ENCODE results near the gene NACAD. TPM values are rescaled to one million over a fixed set of nuclear protein-coding genes. Genes with fewer than 3 reads are reported as not detected.

NACAD gene
- total and polyA plus RNA-seq, 2 experiments from 2014 or later = 1.4 to 3.9 TPM

GRCh38 chr7:45100761-45101480 is 12.2 kb upstream of the NACAD start:
- no peak overlapping the region for H3K27ac ChIP-seq
- no peaks in the 10 kb centered on the region for H3K36me3 ChIP-seq (replicated peaks; ENCODE audit: insufficient read depth, low read depth)
- no peaks in the 10 kb centered on the region for H3K9me3 ChIP-seq (ENCODE audit: low read depth)
- no peaks in the 10 kb centered on the region for H3K4me1 ChIP-seq (ENCODE audit: insufficient read depth)
- no peaks in the 10 kb centered on the region for H4K20me1 ChIP-seq (ENCODE audit: insufficient read depth, poor library complexity, severe bottlenecking)
- DNase-seq (ENCODE audit: low spot score) = no peak
- WGBS (ENCODE audit: low lambda C conversion rate, missing lambda C conversion rate) = over 99% methylated on average over 12 of the region's 13 CpGs
- H3K9me2 ChIP-seq (replicated peaks; ENCODE audit: insufficient read depth) = no peaks in the 10 kb centered on the region
- no peak overlapping the region for H2AFZ ChIP-seq
- H3K4me3 ChIP-seq = no peak overlapping the region
- H3K4me2 ChIP-seq = no peak overlapping the region
- peaks cover 3% of the 10 kb centered on the region for H3K79me2 ChIP-seq
- TF ChIP-seq EZH2phosphoT487 (IDR thresholded peaks at IDR 0.05; ENCODE audit: low read depth, severe bottlenecking, unreplicated experiment) (no peak), EZH2 (IDR thresholded peaks at IDR 0.05; ENCODE audit: borderline replicate concordance) (no peak), CTCF (IDR thresholded peaks at IDR 0.05; ENCODE audit: poor library complexity) (no peak)
- no peaks in the 10 kb centered on the region for H3K27me3 ChIP-seq

DNA sequence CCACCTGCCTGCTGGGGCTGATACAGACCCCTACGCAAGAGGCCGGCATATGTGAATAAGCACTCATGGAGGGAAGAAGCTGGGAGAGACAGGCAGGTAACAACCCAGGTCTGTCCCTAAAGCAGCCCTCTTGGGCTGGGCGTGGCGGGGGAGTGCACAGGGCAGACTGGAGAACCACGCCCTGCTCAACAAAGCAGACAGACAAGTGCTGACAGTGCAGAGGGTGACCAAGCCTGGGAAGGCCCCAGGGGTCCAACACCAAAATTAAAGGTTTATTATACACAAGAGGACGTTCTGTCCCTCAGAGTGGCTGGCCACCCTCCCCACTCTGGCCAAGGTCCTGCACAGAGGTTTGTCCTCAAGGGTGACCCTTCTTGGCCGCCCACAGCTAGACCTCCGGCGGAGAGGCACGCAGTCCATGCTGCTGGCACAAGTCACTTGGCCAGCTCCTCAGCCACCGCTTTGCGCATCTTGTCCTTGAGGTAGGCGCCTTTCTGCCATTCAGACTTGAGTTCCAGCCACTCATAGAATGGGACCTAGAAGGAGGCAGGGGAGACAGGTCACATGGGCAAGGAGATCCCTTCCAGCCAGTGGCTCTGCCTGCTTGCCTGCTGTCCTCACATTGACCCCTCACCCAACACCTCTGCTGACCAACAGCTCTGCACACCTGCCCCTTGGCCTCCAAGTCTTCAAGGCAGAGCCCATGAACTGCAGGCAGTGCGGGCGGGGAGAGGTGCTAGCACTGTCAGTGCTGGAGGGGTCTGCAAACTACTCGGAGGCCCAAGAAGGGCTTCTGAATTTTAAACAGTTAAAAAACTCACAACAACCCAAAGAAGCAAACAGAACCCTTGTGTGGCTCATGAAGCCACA is 11.4 kb upstream of the NACAD start:
- Histone ChIP-seq H3K9me3 (ENCODE audit: low read depth) (no peaks in the 10 kb centered on the region), H3K27me3 (no peaks in the 10 kb centered on the region), H3K36me3 (replicated peaks; ENCODE audit: insufficient read depth, low read depth) (no peaks in the 10 kb centered on the region), H3K27ac (no peak overlapping the region), H4K20me1 (ENCODE audit: insufficient read depth, poor library complexity, severe bottlenecking) (no peaks in the 10 kb centered on the region), H3K79me2 (no peaks in the 10 kb centered on the region), H3K4me1 (ENCODE audit: insufficient read depth) (no peaks in the 10 kb centered on the region), H3K9me2 (replicated peaks; ENCODE audit: insufficient read depth) (no peaks in the 10 kb centered on the region), H3K4me3 (no peak overlapping the region), H2AFZ (no peak overlapping the region), H3K4me2 (no peak overlapping the region)
- 99% methylated on average over 16 of the region's 16 CpGs for WGBS (ENCODE audit: low lambda C conversion rate, missing lambda C conversion rate)
- no peak for TF ChIP-seq EZH2phosphoT487 (IDR thresholded peaks at IDR 0.05; ENCODE audit: low read depth, severe bottlenecking, unreplicated experiment)
- TF ChIP-seq CTCF (IDR thresholded peaks at IDR 0.05; ENCODE audit: poor library complexity) = no peak
- TF ChIP-seq EZH2 (IDR thresholded peaks at IDR 0.05; ENCODE audit: borderline replicate concordance) = no peak
- no peak for DNase-seq (ENCODE audit: low spot score)

DNA sequence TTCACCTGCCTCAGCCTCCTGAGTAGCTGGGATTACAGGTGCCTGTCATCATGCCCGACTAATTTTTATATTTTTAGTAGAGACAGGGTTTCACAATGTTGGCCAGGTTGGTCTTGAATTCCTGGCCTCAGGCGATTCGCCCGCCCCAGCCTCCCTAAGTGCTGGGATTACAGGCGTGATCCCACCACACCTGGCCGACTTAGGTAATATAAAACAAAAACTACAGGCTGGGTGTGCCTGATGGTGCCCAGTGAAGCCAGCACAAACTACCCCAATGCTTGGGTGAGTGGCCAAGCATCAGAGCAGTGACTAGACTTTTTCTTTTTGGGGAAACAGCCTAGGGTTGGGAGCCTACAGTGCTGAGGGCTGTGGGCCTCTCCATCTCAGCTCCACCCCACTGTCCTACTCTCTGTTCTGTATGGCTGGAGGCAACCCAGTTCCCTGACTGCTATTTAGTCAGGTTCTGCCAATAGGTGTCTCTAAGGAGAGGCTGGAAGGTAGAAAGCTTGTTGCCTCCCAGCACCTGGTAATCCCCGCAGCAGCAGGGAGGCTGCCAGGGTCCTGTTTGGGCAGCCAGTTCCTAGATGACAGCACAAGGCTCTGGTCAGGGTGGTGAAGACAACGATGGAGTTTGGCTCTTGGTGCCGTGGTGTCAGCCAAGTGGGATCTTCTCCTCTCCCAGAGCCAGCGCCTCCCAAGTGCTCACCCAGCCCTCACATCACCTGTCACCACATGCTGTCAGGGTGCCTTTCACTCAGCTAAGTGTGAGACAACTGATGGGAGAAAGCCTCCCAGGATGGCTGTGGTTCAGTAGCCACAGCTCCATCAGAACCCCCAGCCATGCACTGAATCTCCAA is 10.4 kb upstream of the NACAD start:
- Histone ChIP-seq H3K27me3 (no peaks in the 10 kb centered on the region), H3K27ac (no peak overlapping the region), H3K9me3 (ENCODE audit: low read depth) (no peaks in the 10 kb centered on the region), H3K36me3 (replicated peaks; ENCODE audit: insufficient read depth, low read depth) (no peaks in the 10 kb centered on the region), H3K4me3 (no peak overlapping the region), H3K4me1 (ENCODE audit: insufficient read depth) (no peaks in the 10 kb centered on the region), H2AFZ (no peak overlapping the region), H3K79me2 (no peaks in the 10 kb centered on the region), H3K4me2 (no peak overlapping the region), H4K20me1 (ENCODE audit: insufficient read depth, poor library complexity, severe bottlenecking) (no peaks in the 10 kb centered on the region), H3K9me2 (replicated peaks; ENCODE audit: insufficient read depth) (no peaks in the 10 kb centered on the region)
- no peak for DNase-seq (ENCODE audit: low spot score)
- WGBS (ENCODE audit: low lambda C conversion rate, missing lambda C conversion rate) = 93% methylated on average over 10 of the region's 10 CpGs
- TF ChIP-seq EZH2 (IDR thresholded peaks at IDR 0.05; ENCODE audit: borderline replicate concordance) (no peak), EZH2phosphoT487 (IDR thresholded peaks at IDR 0.05; ENCODE audit: low read depth, severe bottlenecking, unreplicated experiment) (no peak), CTCF (IDR thresholded peaks at IDR 0.05; ENCODE audit: poor library complexity) (no peak)
